ENCODE data around the gene GABRG3. TPM values are rescaled to one million over a fixed set of nuclear protein-coding genes. Genes with fewer than 3 reads are reported as not detected.

Gene GABRG3
- total RNA-seq, 1 donor = under 0.01 TPM

GRCh38 chr15:27589782-27590181 is 618.8 kb downstream of the GABRG3 start:
- no peaks in the 10 kb centered on the region for H3K27me3 ChIP-seq (ENCODE audit: insufficient read depth, low read length)
- no peak overlapping the region for H3K4me3 ChIP-seq (ENCODE audit: low read length)
- no peaks in the 10 kb centered on the region for H3K9me3 ChIP-seq (ENCODE audit: low read depth, low read length)
- H3K4me1 ChIP-seq (ENCODE audit: insufficient read depth, low read length) = no peaks in the 10 kb centered on the region

Other genes starting within 250 kb of the GABRG3 start
- gene GABRB3, start 198.1 kb upstream of the GABRG3 start, total RNA-seq = 0.10 TPM
- gene GABRA5, start 104.1 kb upstream of the GABRG3 start, total RNA-seq = 0.31 TPM